Measurements from ENCODE around the gene MAGEB17.
"Not testable (repeated sequence)": the region's sequence is repeated elsewhere in the genome, so short reads cannot be mapped to it uniquely, and the experiment has no call there.

Gene MAGEB17, protein sequence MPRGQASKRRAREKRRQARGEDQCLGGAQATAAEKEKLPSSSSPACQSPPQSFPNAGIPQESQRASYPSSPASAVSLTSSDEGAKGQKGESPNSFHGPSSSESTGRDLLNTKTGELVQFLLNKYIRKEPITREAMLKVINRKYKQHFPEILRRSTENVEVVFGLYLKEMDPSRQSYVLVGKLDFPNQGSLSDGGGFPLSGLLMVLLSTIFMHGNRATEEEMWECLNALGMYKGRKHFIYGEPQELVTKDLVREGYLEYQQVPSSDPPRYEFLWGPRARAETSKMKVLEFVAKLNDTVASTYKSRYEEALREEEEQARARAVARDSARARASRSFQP

DNA sequence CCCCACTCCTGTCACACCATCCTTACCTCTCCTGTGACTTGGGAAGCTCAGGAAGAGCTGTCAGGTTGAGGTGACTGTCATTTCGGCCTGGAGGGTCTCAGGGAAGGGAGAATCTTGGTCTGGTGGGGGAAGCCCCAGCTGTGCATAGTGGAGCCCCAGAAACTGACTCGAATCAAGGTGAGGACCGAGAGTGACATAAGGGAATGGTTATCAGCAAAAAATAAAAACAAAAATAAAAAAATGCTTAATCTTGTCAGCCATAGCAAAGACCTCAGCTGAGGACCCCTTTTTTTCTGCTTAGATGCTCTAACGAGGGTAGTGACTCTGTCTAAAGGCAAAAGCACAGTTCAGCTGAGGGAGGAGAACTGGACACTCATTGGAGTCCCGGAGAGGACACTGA, at the start of gene MAGEB17:
Gene MAGEB17, plus strand, starts transcription at position 301 of the 400 bp plus-strand sequence. CDS start 2,902 bp downstream, outside the sequence.
- no peak for DNase-seq (ENCODE audit: low read depth, low spot score)

GRCh38 chrX:16119353-16120220, 47.7 kb upstream of the MAGEB17 start:
- DNase-seq (ENCODE audit: low read depth, low spot score): no peak

GRCh38 chrX:16120431-16120830, 46.9 kb upstream of the MAGEB17 start:
- DNase-seq (ENCODE audit: low read depth, low spot score): no peak

GRCh38 chrX:16123222-16123786, 44.0 kb upstream of the MAGEB17 start, which contains the start of gene GRPR:
Gene GRPR, plus strand, starts transcription at chrX:16123565. Its CDS starts 389 bp downstream, at chrX:16123954.
- DNase-seq (ENCODE audit: low read depth, low spot score): peak; percentile 1

- DNase-seq (ENCODE audit: low read depth, low spot score): no peak
Observed at GRCh38 chrX:16124201-16124600, 43.1 kb upstream of the MAGEB17 start.

- no peak for DNase-seq (ENCODE audit: low read depth, low spot score)
Observed at GRCh38 chrX:16125520-16126149, 41.6 kb upstream of the MAGEB17 start.

DNA sequence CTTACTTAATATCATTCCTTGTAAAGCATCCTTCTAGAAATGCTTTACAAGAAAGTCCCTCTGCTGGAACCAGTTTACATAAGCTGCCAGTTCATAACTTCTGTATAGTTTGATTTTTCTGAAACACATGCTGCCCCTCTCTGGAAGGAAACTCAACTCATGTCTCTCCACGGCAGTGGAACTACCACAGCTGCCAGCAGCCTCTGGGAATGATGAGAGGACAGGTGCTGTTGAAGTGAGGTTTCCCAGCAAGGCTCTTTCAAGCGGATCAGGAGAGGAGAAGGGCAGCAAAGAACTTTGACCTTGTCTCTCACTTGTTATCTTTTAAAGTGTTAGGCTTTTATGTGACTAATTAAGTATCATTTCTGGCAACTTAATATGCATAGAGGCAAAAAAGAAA, 36.6 kb upstream of the MAGEB17 start:
- DNase-seq (ENCODE audit: low read depth, low spot score): no peak

DNA sequence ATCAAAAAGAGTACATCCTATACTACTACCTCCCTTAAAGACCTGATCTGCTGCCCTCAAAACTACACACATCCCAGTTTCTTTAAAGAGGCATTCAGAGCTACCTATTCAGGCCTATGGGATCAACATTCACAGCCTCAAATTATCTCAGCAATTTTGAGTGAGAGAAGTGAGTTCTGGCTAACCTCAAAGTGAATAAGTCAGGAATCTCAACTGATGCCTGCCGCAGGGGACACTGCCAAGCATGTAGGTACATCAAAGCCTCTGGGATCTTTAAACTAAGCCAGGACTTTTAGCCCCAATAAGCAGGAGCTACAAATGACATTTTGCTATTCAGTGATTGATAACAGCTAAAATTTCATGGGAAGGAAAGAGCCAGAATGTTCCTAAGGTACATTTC, 32.3 kb upstream of the MAGEB17 start:
- DNase-seq (ENCODE audit: low read depth, low spot score): no peak

DNA sequence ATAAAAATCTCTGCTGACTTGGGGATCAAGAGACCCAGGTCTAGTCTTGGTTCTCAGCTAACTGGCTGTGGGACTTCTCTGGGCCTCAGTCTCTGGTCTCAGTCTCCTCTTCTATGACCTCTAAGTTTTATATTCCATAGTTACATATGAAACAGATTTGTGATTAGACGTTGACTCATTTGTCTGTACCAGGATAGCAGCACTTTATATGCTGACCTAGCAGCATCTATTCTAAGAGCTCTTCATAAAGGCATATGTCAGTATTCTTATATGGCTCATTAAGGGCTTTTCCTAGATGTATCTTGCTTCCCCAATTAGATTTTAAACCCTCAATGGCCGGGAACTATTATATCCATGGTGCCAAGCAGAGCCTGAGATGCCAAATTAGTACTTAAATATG, 31.2 kb upstream of the MAGEB17 start:
- DNase-seq (ENCODE audit: low read depth, low spot score): no peak

DNA sequence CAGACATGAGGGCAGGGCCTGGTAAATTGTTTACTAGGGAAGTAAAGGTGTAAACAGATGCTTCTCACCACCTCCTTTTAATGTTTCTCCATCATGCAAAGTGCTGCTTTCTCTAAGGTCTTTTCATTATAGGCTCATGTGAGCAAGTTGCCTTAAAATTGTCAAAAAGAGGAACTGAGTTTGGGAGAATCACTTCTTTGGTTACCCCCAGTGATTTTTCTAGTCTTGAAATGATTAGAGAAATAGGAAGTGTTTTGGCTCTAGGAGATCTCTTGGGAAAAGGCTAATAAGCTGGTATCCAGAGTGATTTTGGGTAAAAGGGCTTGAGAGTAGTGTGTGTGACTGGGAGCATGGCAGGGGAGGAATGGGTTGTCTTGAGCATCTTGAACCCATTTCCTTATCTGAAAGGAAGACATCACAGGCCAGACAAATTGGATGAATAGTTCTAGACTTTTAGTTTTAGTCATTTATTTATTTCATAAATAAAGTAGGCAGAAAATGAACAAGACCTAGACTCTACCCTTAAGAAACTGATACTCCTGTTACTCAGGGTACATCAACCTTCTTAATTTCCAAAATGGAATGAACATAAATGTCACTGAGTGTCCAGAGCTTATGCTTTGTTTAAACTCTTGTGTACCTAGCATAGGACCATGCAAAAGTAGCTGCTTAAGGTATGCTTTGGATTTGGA, 29.7 kb upstream of the MAGEB17 start:
- no peak for DNase-seq (ENCODE audit: low read depth, low spot score)

DNA sequence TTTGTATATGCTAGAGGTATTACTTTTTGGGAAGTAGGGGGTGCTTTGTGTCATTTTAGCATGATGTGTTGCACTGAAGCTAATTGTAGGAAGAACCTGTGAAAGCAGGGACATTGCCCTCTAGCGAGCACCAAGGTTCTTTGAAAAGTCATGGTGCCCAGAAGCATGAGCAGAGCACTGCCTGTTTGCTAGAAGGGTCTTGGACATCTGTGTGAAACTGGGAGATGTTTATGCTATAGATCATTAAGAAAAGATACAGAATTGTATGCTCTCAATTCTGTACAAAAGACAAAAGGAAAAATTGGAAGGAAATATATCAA, 29.2 kb upstream of the MAGEB17 start:
- no peak for DNase-seq (ENCODE audit: low read depth, low spot score)

DNA sequence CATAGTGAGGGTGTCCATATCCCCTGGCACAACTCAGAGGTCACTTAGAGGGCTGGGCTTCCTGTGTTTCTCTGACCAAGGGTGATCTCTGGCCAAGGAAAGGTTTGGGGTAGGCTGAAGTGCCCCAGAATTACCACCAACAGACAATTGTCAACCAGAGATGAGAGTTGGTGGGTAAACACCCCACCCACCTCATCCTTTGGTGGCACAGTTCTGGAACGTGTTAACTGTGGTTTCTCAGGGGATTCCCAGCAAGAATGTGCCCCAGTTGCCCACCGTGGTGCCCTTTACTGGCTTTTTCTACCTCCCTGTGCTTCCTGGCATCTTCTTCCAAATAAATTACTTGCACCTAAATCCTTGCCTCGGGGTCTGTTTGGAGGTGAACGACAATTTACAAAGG, 26.8 kb upstream of the MAGEB17 start:
- no peak for DNase-seq (ENCODE audit: low read depth, low spot score)

- no peak for DNase-seq (ENCODE audit: low read depth, low spot score)
Observed at GRCh38 chrX:16140983-16141382, 26.3 kb upstream of the MAGEB17 start.

- DNase-seq (ENCODE audit: low read depth, low spot score): no peak
Observed at GRCh38 chrX:16141422-16142245, 25.6 kb upstream of the MAGEB17 start.

DNA sequence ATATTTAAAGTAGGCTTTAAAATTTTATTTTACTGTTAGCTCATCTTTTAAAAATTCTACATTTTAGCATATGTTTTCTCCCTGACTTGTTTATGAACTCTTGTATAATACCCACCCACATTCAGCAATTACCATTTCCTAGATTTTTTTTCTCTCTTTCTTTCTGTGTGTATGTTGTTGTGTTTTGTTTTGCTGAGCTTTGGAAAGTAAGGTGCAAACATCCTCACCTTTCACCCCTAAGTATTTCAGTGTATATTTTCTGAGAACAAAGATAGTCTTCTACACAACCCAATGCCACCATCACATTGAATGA, 25.1 kb upstream of the MAGEB17 start:
- DNase-seq (ENCODE audit: low read depth, low spot score): no peak

GRCh38 chrX:16143968-16144367, 23.3 kb upstream of the MAGEB17 start:
- no peak for DNase-seq (ENCODE audit: low read depth, low spot score)

DNA sequence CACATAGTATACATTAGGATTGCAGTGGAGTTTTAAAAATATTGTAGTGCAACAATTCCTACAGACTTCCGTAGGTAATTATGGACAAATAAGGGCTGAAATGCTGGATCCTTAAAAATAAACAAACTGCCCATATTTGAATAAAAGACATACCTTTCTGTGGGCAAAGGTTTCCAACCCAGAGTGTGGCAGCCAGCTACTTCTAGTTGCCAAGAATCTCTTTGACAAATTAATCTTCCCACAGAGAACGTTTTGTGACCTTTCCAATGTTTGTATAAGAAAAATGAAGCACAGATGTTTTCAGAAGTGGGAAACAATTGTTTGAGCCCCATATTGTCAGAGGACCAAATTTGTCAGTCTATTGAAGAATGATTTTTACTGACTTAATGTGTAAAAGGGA, 22.9 kb upstream of the MAGEB17 start:
- DNase-seq (ENCODE audit: low read depth, low spot score): no peak

GRCh38 chrX:16145093-16145492, 22.2 kb upstream of the MAGEB17 start:
- DNase-seq (ENCODE audit: low read depth, low spot score): not testable (repeated sequence)

GRCh38 chrX:16145656-16146055, 21.6 kb upstream of the MAGEB17 start:
- no peak for DNase-seq (ENCODE audit: low read depth, low spot score)

DNA sequence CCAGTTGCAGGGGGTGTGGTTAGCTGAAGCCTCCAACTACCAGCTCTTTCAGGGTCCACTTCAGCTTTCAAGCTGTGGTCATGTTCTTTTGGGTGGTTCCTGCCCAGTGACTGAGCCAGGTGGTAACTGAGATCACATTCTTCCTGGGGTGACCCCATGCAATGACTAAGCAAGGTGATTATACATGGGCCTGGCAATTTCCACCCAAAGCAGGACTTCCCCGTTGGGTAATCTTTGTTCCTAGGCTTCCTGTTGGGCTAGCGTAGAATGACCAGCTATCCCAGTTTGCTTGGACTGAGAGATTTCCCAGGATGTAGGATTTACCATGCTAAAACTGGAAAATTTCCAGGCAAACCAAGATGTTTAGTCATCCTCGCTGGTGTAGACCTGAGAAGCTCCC, 18.4 kb upstream of the MAGEB17 start:
- no peak for DNase-seq (ENCODE audit: low read depth, low spot score)

GRCh38 chrX:16155581-16156096, 11.6 kb upstream of the MAGEB17 start:
- DNase-seq (ENCODE audit: low read depth, low spot score): no peak

Data from activated naive CD8-positive, alpha-beta T cell treated with anti-CD3 and anti-CD28 coated beads, Interleukin-2, amount 50 U/mL, for 16 hours (primary cell).